NCI-H1436 (cell line): Measurements from ENCODE around the gene GNAS-AS1.

Experiments
- DNase-seq: peaks from one replicate; lab custom pipeline; 2025; lab: John Stamatoyannopoulos, UW

The GNAS-AS1 gene

DNA sequence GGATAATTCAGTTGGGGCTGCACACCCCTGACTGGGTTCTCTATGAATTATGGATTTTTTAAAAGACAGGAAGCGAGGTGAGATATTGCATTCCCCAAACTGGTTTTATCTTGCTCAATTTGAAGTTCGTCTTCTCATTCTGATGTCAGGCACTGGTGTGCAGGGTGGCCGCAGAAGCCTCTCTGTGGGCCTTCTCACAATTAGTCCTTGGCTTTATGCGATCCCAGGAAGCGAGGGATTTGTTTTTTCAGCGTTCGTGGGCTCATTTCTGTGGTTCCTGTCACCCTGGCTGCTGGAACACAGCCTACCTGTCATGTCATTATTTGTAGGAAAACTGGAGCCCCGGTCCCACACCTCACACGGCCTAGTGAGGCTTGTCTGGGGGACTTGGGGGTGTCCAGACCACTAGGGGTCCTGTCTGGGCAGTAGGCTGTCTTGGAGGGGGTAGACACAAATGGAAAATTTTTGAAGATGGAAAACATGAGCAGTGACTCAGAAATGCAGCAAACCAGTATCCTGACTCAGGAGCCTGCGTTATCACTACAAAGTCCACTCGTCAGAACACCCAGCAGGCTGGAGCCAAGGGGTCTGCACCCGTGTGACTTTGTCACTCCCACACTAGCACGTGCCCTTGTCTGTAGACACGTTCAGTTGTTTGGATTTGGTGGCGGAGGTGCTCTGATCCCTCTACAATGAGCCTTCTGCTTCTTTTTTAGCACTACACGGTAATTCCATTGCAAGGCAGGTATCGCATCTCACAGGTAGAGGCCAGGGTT, 42.2 kb downstream of the GNAS-AS1 start:
- DNase-seq, result no peak

DNA sequence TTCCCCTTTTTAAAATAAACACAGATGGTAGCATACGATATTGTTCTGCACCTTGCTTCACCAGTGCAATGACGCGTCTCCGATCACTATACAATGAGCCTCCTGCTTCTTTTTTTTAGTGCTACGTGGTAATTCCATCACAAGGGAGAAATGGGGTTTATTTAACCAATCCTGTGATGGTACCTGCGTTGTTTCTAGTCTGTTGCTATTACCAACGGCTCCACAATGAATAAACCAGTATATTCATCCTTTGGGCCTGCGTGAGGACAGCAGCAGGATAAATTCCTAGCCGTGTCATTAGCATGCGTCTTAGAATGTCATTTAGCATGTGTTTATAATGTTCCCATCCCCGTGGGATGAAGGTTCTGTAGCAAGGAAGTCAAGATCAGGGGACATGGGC, 42.9 kb downstream of the GNAS-AS1 start:
- no peak for DNase-seq

DNA sequence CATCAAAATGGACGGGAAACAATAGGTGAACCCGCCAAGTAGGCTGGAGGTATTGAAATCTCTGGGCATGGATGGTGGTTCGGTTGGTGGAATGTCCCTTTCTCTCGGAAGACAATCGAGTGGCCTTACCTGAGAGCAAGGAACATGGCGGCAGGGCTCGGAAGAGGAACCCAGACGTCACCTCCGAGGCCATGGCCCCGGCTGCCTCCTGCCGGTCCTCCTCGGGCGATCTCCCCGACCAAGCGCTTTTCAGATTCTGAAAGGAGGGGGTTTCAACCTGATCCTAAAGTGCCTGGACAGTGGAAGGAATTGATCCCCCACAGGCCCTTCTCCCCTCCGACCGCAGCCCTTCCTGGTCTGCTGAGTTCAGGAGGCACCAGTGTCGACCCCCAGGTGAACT, 47.2 kb downstream of the GNAS-AS1 start:
- no peak for DNase-seq

DNA sequence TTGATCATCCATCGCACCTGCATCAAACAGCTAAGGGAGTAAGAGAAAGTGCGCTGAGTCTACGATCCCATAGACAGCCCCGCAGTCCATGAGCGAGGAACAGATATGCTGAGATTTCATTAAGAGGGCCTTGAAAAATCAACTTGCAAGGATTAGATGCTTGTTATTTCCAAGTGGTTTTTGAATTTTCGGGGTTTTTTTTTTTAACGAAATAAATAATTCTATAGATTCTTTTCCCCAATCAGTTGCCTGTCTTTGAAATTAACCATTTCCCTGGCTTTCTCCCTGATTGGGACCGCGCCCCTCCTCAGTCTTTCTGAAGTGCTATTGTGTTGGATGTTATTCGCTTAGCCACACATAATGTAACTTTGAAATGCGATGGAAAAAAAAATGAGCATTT, 48.6 kb downstream of the GNAS-AS1 start:
- no peak for DNase-seq

DNA sequence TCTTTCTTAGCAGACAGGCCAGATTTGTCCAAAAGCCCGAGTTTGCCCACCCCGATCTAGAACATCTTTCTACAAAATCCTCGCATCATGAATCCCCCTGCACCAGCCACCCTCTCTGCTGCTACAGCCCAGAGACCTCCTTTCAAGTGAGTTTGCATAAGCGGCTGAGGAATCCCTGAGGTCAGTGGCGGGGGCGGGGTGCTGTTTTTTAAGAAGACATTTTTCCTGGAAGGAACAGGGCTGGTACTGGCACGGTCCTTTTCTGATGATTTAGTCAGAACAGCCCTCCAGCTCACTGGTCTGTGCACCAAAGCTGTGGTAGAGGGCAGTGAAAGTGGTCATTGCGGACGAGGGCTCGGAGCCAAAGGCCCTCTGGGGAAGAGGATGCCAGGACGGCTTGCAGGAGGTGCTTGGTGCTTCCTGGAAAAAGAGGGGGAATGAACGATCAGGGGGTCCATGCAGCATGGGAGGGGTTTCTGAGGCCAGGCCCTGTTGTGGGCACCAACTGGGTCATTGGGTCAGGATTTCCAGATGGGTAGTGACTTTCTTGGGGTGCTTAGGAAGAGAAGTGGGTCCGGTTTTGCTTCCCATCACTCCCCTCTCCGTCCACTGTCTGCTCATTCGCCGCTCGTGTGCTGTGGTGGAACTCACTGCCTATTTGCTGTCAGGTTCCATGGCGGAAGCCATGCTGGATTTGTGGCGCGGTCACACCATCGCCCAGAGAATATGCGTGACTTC, 50.4 kb downstream of the GNAS-AS1 start:
- no peak for DNase-seq

DNA sequence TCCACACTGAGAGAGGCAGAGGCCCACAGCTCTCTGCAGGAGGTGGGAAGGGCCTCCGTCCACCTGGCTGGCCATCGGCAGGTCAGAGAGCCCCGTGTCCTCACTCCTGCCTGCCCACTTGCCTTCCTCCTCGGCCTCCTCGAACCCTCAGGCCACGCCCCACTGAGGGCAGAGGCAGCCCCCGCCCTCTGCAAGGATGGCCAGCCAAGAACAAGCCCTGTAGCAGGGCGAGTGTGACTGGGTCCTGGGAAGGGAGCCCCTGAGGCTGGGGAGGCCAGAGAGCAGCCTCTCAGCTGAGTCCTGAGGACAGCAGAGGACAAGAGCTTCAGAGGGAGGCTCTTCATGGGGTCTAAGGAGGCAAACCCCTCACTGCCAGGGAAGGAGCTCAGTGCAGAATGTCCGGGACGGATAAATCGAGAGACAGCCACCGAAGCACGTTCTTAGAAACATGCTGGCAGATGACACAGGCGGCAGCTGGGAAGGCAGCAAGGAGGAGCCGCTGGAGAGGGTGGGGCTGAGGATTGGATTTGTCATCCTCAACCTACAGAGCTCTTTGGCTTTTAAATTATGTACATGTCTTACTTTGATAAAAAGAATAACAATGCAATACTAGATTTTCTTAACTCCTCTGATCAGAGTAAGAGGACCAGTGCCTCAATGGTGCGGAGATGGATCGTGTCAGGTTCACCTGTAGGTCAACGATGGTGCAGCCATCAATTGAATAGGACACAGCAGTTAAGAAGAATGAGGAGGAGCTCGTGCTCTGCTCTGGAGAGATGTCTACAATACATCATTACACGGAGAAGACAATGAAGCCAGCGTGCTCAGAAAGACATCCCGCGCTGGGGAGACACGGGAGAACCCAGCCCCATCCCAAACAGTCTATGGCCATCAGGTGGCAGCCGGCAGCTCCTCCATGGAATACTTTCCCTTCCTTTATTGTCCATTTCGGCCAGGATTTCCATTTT, 53.0 kb downstream of the GNAS-AS1 start:
- no peak for DNase-seq

DNA sequence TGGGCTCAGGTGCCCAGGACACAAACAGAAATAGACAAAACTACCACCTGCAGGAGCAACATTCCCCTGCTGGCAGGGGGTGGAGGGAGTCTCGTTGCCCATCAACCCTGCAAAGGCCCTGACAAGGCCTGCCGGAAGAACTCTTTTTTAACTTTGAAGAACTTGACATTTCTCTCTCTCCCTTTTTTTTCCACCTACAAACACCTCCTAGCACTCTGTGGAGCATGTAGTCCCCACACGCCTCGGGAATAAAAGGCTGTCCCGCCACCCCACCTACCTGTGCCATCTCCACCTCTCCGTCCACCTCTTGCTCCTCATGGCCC, 54.8 kb downstream of the GNAS-AS1 start:
- DNase-seq, result no peak

DNA sequence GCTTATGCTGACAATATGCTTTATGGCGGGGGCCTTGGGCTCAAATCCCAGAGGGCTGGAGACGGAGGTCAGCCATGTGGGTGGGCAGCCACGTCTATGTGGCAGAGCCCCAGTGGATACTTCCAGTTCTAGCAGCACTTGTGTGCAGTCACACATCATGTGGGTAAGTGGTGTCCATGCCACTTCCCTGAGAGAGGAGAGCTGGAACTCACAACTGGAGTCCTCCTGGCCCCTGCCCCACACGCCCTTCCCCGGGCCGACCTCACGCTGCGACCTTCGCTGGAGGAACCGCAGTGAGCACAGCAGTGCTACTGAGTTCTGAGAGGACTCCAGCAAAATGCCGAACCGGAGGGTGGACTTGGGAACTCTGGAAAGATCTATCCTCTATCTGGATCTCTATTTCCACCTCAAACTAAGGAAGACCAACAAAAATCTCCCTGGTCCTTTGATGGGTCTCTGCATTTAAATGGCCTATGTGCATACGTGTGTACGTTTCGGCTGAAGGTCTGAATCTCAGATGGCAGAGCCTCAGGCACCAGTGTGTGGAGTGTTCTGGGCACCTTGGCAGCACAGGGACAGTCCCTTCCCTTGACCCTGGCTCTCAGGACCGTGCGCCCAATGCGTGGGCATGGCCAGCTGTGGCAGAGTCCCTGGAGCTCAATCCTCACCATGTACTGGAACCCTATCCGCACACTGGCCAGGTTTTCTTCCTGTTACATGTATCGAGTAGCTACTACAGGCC, 55.4 kb downstream of the GNAS-AS1 start:
- no peak for DNase-seq

DNA sequence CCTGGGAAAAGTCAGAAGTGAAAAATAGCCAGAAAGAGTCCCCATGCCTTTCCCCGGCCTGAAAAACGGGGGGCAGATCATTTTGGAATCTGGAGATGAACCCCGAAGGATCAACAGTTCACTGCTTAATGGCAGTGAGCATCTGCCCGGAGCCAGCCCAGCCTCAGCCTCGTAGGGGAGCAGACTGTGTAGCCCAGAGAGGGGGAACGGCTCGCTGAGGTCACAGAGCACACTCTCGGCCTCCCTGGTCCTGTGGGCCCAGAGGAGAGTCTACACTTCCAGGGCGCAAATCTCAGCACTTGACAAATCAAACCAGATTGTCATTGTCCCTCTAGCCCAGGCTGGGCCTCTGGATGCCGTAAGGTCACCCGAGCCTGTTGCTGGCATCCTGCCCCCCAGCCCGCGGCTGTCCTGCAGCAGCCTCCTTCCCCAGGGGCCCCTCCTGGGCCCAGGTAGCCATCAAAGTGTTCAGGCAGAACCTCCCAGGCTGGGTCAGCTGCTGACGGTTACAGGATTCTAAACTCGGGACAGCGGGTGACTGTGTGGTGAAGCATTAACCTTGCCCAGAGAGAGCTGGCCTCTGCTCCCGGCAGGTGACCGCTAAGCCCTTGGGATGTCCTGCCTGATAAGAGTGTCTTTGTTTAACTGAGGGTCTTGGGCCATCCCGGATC, 56.1 kb downstream of the GNAS-AS1 start:
- no peak for DNase-seq

DNA sequence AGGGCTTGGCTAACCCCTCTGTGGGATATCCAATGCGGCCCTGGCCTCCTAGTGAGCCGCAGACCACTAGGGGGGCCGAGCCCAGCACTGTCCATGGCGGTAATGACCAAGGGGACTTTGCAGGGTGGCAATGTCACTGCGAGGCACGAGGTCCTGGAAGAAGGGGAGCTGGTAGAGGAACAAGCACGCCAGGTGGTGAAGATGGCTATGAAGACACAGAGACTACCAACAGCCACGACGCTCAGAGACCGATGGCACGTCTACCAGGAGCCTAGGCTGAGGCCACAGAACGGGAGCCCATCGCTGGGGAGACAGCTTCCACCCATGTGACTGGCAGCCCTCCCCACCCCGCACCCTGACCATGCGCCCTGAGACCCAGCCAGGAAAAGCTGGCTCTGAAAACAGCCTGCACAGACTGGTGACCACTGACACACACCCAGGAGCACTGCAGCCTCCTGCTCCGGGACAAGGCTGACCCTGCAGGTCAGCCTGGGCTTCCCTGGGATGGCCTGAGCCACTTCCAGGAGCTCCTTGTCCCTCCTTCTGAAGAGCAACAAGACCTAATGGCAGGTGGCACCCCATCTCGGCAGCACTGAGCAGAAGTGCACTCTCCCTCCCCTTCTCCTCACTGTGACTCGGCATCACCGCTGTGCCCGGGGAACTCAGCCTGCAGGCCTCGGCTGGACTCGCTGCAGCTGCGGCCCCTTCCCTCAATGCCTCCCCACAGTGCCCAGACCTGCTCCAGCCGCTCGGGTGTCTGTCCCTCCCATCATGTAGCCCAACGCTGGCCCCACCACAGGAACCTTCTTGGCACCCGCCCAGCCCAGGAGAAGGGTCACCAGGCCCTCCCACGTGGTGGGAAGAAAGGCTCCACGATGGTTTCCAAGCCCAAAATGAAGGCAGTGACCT, 56.9 kb downstream of the GNAS-AS1 start:
- DNase-seq, result no peak

DNA sequence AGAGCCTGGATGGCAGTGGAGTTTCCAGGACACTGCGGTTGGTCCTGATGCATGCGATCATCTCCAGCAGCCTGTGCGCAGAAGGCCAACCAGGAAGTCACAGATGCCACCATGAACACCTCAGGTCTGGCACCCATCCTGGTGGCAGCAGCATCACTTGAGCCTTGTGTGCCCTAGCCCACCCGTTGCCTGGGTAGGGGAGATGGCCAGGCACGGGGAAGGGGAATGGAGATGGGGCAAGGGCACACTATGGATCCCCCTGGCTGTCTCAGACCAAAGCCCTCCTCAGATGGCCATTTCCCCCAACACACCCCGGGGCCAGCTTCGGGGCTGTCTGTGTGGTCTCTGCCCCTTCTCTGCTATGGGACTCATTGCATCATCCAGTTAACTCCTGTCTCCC, 58.3 kb downstream of the GNAS-AS1 start:
- DNase-seq, result no peak

DNA sequence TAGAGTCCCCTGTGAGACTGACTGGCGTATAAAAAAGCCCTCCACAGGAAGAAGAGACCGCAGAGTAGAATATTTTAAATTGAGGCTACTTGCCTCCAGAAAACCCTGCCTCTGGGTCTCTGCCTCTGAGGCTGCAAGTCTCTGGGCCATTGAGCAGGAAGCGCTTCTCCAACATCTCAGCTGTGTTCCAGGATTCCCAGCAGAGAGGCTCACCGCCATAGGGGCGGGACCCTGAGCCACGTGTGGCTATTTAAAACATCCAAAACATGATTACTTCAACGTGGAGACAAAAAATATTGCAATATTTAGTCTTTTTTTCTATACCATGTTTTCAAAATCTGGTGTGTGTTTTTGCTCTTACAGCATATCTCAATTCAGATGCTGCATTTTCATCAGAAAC, 59.4 kb downstream of the GNAS-AS1 start:
- DNase-seq, result no peak

DNA sequence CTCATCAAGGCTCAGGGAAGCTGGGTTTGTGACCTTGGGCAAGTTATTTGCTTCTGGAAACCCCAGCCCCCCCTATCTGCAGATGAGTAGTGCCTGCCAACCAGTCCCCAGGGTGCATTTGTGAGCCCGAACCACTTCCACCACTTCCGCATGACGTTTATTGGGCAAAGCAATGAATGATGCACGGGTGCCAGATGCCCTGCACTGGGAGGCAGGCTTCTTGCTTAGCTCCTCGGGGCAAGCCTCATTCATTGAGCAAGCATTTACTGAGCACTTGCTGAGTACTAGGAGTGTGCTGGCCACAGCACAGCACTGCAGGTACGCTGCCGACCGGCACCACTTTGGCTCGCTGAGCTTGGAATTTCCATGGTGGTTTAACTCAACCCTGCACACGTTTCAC, 60.2 kb downstream of the GNAS-AS1 start:
- no peak for DNase-seq

DNA sequence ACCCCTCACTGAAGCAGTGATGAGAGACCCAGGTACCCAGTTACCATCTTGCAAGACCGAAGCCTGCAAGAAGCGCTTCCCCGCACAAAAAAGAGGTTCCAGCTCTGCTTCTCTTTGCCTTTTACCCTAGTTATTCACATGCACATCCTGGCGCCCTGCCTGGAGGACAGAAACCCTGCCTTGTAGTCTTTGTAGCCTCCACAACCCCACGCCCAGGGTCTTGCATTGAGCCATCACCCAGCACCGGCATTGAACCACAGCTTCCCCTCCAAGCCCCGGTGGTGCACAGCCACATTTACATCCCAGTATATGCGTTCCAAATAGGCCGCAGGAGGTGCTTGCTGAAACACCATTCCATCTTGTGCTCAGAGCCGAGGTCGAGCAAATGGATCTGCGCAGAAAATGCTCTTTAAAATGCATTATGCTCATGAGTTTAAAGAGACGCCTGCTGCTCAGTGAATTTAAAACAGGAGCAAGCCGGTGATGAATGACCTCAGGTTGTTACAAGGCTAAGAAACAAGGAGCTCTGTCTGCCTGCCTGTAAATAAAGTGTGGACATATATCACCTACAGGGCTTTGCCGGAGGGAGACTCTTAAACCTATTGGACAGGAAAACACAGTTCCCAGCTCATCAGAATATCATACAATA, 61.7 kb downstream of the GNAS-AS1 start:
- DNase-seq, result no peak

DNA sequence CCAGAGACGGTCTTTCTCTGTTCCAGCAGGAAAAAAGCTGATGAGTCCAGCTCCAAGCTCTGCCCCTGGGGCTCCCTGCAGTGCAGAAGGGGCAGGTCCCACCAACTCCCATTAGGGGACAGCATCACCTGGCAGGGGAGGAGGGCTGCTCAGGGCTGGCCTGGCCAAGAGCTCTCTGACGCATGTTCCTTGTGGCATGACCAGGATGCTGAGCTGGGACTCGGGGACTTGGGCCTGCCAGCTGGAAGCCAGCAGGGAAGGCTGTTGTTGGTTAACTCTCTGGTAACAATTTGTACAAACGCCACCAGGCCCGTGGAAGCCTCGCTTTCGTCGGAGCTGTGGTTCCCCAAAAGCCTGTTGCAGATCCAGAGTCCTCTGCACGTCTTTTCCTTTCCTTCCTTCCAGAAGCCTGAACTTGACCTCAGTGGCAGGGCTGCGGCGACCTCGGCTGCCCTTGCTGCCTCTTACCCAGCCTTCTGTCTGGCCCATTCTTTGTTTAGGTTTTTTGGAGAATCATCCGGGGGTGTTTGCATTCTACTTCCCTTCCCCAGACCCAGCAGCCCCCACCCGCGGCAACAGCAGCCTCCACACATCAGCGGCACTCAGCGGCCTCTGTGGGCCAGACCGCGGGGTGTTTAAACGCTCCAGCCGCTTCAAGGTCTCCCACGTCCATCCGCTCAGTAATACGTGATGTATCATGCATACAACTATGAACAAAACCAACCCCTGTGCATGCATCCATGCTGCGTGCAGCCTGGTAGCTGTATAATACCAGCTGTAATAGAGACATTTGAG, 63.3 kb downstream of the GNAS-AS1 start:
- DNase-seq, result no peak

DNA sequence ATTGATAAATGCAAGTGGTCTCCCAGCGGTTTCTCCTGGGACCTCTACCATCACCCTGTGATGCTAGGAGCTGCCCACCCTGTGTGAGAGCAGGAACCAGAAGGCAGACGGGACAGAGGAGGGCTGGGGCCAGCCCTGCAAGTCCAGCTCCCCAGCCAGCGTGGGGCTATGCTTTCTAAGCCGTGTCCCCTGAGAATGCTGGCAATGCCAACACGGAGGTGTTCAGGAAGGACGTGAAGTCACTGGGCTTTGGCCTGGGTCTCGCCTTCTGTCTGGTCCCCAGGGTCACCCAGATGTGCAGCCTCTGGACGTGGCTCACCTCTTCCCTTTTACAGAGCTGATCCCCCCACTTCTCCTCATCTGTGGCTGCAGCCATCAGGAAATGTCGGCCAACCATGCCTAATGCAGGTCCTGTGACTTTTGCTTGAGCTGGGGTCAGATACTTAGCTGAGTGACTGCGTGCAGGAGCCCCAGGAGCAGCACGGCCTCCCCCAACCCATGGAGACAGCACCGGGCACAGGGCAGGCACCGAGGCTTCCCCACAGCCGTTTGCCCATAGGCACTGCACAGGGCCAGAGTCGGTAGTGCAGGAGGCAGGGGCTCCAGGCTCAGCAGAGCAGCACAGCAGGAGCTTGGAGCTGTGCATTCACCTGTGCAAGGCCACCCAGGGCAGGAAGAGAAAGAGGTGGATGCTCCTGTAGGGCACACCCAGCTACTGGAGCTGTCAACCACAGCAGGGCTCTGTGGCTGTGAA, 66.2 kb downstream of the GNAS-AS1 start:
- no peak for DNase-seq

DNA sequence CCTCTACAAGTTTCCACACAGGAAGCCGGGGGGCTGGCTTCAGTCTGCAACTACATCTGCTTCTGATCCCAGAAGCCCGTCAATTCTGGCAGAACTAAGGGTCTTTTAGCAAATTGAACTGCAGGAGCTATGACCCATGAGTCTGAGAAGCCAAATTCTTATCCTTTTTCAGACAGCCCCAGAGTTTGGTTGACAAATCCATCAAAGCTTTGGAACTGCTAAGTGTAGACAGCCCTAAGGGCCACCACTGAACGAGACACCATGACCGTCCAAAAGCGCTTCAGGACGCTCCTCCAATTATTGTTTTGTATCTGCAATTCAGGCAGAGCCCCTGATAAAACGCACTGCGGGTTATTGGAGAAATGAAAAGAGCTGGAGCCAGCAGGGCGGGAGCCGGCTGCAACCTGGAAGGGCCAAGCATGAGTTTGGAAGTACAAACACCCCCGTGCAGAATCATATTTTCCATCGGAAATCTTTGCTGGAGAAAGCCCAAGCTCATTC, 67.1 kb downstream of the GNAS-AS1 start:
- no peak for DNase-seq

DNA sequence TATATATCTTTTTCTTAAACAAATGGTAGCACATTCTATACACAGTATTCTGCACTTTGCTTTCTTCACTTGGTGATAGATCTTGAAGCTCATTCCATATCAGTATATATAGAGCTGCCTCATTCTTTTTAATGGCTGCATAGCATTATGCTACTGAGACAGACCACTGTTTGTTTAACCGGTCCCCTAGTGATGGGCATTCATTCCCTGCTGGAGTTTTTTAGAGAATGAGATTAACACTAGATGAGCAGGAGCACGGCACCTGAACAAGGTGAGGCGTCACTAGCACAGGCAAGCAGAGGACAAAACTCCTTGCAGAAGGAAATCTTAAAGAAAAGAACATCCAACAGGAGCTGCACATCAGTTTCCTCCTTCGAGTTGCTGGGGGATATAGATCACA, 69.6 kb downstream of the GNAS-AS1 start:
- DNase-seq, result no peak
